HG03135 (cell line): ENCODE results near the gene KIF5B.
"Not testable (repeated sequence)": the region's sequence is repeated elsewhere in the genome, so short reads cannot be mapped to it uniquely, and the experiment has no call there.

Source experiments
- ATAC-seq: cut with Tn5 transposase; IDR thresholded peaks from one replicate; pipeline ENCODE4 v1.9.1; 2021; ENCODE audit warnings: mild to moderate bottlenecking, moderate library complexity; ENCODE audit not compliant: unreplicated experiment

Gene KIF5B

GRCh38 chr10:32017044-32017443 lies 39.2 kb downstream of the KIF5B start:
- ATAC-seq = no peak

DNA sequence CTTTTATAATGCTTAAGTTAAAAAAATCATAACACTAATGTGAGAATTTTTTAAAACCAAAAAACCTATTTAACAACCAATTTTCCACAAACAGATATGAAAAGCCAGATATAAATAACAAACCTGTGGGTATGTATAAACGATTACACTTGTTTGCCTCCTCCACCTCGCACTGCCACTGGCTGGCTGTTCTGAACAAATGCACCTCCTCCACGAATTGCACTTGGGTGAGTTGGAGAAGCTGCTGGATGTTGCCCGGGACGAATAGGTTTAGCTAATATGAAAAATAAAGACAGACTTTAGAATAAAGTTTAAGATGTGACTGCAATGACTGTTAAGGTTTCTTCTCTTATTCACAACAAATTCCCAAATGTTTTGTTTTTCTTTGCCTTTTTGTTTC lies 40.8 kb downstream of the KIF5B start:
- ATAC-seq = no peak

- no peak for ATAC-seq
Observed at GRCh38 chr10:32007026-32007425, 49.2 kb downstream of the KIF5B start.

DNA sequence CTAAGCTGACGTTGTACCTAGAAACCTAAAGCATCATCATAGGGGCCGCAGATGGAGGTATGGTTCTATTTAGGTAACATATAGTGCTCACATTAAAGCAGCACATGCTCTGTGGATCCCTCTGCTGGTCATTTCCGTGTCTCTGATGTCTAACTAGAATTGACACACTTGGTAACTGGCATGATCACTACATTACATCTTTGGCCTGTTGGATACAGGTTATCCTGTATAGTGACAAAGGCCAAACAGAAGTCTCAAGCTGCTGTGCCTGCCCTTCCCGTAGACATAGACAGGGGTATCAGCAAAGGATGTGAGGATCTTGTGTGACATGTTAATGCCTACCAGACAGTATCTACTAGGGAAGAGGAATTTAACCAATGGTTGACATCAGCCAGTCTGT lies 51.2 kb downstream of the KIF5B start:
- ATAC-seq = no peak

GRCh38 chr10:32004161-32004591 lies 52.0 kb downstream of the KIF5B start:
- ATAC-seq = no peak

DNA sequence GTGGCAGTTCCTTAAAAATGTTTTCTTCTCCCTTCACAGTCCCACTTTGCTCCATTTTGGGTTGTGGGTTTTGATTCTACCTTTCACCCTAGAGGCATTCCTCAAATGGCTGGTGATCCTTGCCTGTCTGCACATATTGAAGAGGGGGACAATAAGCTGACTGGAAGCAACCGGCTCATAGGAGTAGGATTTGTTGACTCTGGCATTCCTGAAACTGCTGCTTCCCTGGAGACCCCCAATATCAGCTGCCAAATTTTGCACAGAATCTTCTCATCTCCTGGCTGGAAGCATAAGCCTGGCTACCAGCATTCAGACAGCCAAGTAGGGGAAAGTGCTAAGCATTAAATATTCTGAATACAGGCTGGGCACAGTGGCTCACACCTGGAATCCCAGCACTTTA lies 53.7 kb downstream of the KIF5B start:
- no peak for ATAC-seq

- ATAC-seq = no peak
Observed at GRCh38 chr10:32000937-32001336, 55.3 kb downstream of the KIF5B start.

- ATAC-seq = no peak
Observed at GRCh38 chr10:31999836-32000235, 56.4 kb downstream of the KIF5B start.

- ATAC-seq = no peak
Observed at GRCh38 chr10:31999070-31999660, 57.1 kb downstream of the KIF5B start.

- ATAC-seq = no peak
Observed at GRCh38 chr10:31994926-31995325, 61.3 kb downstream of the KIF5B start.

GRCh38 chr10:31990937-31991336 lies 65.3 kb downstream of the KIF5B start:
- no peak for ATAC-seq

- not testable (repeated sequence) for ATAC-seq
Observed at GRCh38 chr10:31987786-31988185, 68.4 kb downstream of the KIF5B start.

GRCh38 chr10:31982111-31982510 lies 74.1 kb downstream of the KIF5B start:
- no peak for ATAC-seq

GRCh38 chr10:31980471-31980870 lies 75.8 kb downstream of the KIF5B start:
- ATAC-seq = no peak

DNA sequence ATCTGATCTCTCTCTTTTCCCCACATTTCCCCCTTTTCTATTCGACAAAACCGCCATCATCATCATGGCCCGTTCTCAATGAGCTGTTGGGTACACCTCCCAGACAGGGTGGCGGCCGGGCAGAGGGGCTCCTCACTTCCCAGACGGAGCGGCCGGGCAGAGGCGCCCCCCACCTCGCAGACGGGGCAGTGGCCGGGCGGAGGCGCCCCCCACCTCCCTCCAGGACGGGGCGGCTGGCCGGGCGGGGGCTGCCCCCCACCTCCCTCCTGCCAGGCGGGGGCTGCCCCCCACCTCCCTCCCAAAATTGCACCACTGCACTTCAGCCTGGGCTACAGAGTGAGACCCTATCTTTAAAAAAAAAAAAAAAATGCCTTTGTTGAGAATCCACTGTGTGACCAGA lies 77.2 kb downstream of the KIF5B start:
- ATAC-seq = not testable (repeated sequence)

DNA sequence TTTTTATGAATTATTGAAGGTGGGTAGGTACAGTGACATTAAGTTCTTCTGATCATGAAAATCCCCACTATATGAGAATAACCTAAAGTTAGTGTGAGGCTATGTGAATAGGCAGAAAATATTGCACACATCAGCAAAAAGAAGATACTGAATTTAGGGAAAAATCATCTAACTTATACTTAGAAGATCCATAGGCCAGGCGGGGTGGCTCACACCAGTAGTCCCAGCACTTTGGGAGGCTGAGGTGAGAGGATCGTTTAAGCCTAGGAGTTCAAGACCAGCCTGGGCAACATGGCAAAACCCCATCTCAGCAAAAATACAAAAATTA lies 78.1 kb downstream of the KIF5B start:
- no peak for ATAC-seq

- ATAC-seq = no peak
Observed at GRCh38 chr10:31977440-31978155, 78.6 kb downstream of the KIF5B start.

- no peak for ATAC-seq
Observed at GRCh38 chr10:31975157-31975765, 81.0 kb downstream of the KIF5B start.

DNA sequence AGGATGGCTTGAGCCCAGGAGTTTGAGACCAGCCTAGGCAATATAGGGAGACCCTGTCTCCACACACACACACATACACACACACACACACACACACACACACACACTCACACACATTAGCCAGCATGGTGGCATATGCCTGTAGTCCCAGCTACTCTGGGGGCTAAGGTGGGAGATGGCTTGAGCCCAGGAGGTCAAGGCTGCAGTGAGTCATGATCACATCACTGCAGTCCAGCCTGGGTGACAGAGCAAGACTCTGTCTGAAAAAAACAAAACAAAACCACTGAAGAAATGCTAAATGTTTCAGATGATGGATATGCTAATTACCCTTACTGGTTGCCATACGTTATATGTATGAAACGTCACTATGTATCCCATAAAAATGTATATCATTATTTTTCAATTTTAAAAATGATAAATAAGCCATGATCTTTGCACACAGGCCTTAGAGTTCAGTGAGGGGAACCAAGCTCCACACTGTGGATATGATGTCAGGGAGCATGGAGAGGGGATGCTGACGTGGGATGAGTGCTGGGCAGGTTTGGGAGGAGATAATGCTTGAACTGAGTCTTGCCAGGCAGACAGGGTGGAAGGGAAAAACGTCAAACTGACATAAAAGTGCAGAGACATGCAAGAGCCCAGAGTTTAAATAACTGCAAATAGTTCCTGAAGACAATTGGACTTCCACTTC lies 81.6 kb downstream of the KIF5B start:
- ATAC-seq = no peak

DNA sequence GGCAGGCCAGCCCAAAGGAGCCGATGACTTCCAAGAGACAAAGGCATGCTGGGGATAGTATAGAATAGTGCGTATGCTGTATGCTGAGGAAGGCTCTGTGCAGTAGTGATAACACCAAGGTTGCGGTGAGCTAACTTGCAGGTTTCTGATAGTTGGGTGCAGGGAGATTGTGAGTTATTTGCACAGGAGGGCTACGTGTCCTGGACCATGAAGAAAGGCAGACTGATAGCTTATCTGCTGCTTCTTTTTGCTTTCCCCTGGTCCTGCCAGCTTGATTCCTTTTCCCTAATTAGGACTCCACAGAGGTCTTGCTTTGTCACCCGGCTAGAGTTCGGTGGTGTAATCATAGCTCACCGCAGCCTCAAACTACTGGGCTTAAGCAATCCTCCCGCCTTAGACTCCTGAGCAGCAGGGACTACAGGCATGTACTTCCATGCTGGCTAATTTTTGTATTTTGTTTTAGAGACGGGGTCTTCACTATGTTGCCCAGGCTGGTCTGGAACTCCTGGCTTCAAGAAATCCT lies 83.6 kb downstream of the KIF5B start:
- ATAC-seq = no peak

DNA sequence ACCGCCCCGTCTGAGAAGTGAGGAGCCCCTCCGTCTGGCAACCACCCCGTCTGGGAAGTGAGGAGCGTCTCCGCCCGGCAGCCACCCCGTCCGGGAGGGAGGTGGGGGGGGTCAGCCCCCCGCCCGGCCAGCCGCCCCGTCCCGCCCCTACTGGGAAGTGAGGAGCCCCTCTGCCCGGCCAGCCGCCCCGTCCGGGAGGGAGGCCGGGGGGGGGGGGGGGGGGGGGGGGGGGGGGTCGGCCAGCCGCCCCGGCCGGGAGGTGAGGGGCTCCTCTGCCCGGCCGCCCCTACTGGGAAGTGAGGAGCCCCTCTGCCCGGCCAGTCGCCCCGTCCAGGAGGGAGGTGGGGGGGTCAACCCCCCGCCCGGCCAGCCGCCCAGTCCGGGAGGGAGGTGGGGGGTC lies 86.4 kb downstream of the KIF5B start:
- not testable (repeated sequence) for ATAC-seq

GRCh38 chr10:31963589-31963980 lies 92.6 kb downstream of the KIF5B start:
- ATAC-seq = no peak
